22Rv1 (cell line): ENCODE results near the gene MRPL27.

Experiments used
- CTCF ChIP-seq: fragments of 450-650 bp; IDR thresholded peaks from 2 replicates; pipeline ENCODE4 v1.5.1; 2017; ENCODE audit warnings: mild to moderate bottlenecking
- ZFX ChIP-seq: fragments of 450-650 bp; IDR thresholded peaks from 2 replicates; pipeline ENCODE4 v1.6.1; 2017; ENCODE audit warnings: antibody characterized with exemption, borderline replicate concordance

GRCh38 chr17:50397919-50398285 lies 24.9 kb upstream of the MRPL27 start:
- TF ChIP-seq CTCF (no peak), ZFX (no peak)
